Aorta (tissue), 5 donors: ENCODE measurements around the gene MIA3. TPM values are rescaled to one million over a fixed set of nuclear protein-coding genes. Genes with fewer than 3 reads are reported as not detected.

ENCODE experiments used
- ATAC-seq: fragments of 200-7000 bp; cut with Tn5 transposase; one replicate; pipeline ENCODE4 v1.9.1; 2022; ENCODE audit warnings: moderate library complexity; ENCODE audit not compliant: low FRiP score
- DNase-seq, 2 donors: peaks; one replicate each; pipeline ENCODE4 v3.0.0-alpha.2; 2020
- H3K27ac ChIP-seq, 2 donors: one replicate each; pipeline ENCODE4 v1.5.1; 2013; ENCODE audit warnings: low read length in 2 of 2, mild to moderate bottlenecking in 2 of 2, moderate library complexity in 2 of 2, control low read depth in 1 of 2, inconsistent platforms in 1 of 2, low read depth in 1 of 2
- H3K27me3 ChIP-seq, 2 donors: one replicate each; pipeline ENCODE4 v1.6.1; 2013; ENCODE audit warnings: control low read depth in 1 of 2, low read length in 1 of 2, mild to moderate bottlenecking in 1 of 2, moderate library complexity in 1 of 2; ENCODE audit not compliant: insufficient read depth in 2 of 2, control insufficient read depth in 1 of 2
- H3K36me3 ChIP-seq, 2 donors: one replicate each; pipeline ENCODE4 v1.6.1; 2013; ENCODE audit warnings: control low read depth in 1 of 2, low read length in 1 of 2, mild to moderate bottlenecking in 1 of 2; ENCODE audit not compliant: insufficient read depth in 2 of 2, control insufficient read depth in 1 of 2
- H3K4me1 ChIP-seq, 2 donors: one replicate each; pipeline ENCODE4 v1.6.1; 2013; ENCODE audit warnings: low read length in 2 of 2, control low read depth in 1 of 2, mild to moderate bottlenecking in 1 of 2, moderate library complexity in 1 of 2; ENCODE audit not compliant: insufficient read depth in 2 of 2, control insufficient read depth in 1 of 2
- H3K4me3 ChIP-seq, 2 donors: one replicate each; pipeline ENCODE4 v1.5.1; 2013; ENCODE audit warnings: low read length in 2 of 2, control low read depth in 1 of 2, mild to moderate bottlenecking in 1 of 2
- H3K9me3 ChIP-seq: one replicate; pipeline ENCODE4 v1.6.1; 2013; ENCODE audit warnings: mild to moderate bottlenecking, low read length; ENCODE audit not compliant: control insufficient read depth
- WGBS, 2 donors: extraction: QIAGEN DNeasy Blood & Tissue Kit; methylation state at CpG; one replicate each; pipeline ENCODE4 v1.1.7; 2013; 5-methylcytosine and 5-hydroxymethylcytosine counted together
- intact Hi-C, 2 donors: fragments of 100-400 bp; cut with DNase I; formaldehyde crosslinking; loops; one replicate each; pipeline versions ENCODE4 v1.14.2 to v1.15.0; 2022
- polyA plus RNA-seq, 2 donors: library from polyadenylated mRNA; stranded (reverse); fragments of 200-250 nt; gene quantifications; one replicate each; pipeline ENCODE4 v1.2.3, GENCODE V29; 2013
- total RNA-seq, 2 donors: library from RNA; stranded (reverse); fragmentation: NEBNext Ultra II Directional; extraction: Animal tissue kit (Norgen Biotek cat#: 25700); gene quantifications; one replicate each; pipeline ENCODE4 v1.2.1, GENCODE V29; 2021
- donor health status: healthy with polysubstance abuse.
- donor health status: Bipolar disorder and iron deficiency.
- donor health status: DM: no; HTN: no; CAD: no.
- donor health status: DM: no; HTN: no; CAD: no.
- donor health status: DM: yes; HTN: yes; CAD: no.

Gene MIA3
- total and polyA plus RNA-seq, 4 donors = 15.7 to 67.4 (median 49.5) TPM

DNA sequence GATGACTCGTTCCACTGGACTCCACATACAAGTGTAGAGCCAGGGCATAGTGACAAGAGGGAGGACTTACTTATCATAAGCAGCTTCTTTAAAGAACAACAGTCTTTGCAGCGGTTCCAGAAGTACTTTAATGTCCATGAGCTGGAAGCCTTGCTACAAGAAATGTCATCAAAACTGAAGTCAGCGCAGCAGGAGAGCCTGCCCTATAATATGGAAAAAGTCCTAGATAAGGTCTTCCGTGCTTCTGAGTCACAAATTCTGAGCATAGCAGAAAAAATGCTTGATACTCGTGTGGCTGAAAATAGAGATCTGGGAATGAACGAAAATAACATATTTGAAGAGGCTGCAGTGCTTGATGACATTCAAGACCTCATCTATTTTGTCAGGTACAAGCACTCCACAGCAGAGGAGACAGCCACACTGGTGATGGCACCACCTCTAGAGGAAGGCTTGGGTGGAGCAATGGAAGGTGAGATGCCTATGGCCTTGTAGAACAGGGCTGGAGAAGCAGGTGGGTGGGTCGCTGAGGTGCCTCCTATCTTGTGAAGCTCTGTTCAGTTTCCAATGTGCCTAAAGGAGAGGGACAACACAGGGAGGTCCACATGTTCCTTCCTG lies 12.1 kb downstream of the MIA3 start:
- Histone ChIP-seq H3K27ac (peak overlapping the region in 1 of 2 donors; percentile 56), H3K36me3 (peaks cover 5% of the 10 kb centered on the region in 2 donors), H3K9me3 (no peaks in the 10 kb centered on the region), H3K4me1 (peaks cover 0 to 2% of the 10 kb centered on the region in 2 donors), H3K4me3 (no peak overlapping the region), H3K27me3 (no peaks in the 10 kb centered on the region)
- 36 to 55% methylated on average over 7 of the region's 7 CpGs for WGBS, 2 donors
- intact Hi-C loops = loop anchor here in 1 of 2 donors (10.0 kb wide), 1 partner anchor 45 kb away; the partner anchor contains the start of gene TAF1A
- ATAC-seq (no peak), DNase-seq (no peak)

DNA sequence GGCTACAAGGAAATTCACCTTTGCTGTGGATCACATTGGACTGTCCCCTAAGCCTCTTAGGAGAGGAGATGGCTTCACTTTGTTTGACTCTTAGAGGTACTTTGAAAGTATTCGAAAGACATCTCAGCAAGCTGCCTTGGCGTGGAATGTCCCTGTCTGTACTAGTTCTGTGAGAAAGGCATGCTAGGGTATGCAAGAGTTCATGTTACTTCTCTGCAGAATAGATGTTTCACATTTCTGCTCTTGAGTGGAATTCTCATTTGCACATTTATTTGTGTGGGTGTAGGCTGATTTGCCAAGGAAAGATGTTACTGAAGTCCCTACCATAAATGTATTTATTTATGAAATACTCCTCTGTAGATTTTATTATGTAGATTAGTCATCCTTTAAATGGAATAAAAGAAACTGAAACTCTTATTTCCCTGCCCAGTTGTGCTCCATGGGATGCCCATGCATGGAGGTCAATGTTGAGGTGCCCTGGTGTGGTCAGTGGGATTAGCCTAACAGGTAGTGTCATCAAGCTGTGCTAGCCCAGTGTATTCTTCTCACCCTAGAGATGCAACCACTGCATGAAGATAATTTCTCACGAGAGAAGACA lies 13.8 kb downstream of the MIA3 start:
- ATAC-seq = no peak
- H3K27ac ChIP-seq = no peak overlapping the region
- intact Hi-C loops = loop anchor here in 1 of 2 donors (10.0 kb wide), 1 partner anchor 47 kb away; the partner anchor contains the start of gene TAF1A
- H3K4me3 ChIP-seq = no peak overlapping the region
- DNase-seq = no peak
- no peaks in the 10 kb centered on the region for H3K9me3 ChIP-seq
- peaks cover 0 to 2% of the 10 kb centered on the region in 2 donors for H3K4me1 ChIP-seq
- H3K36me3 ChIP-seq = peaks cover 3 to 5% of the 10 kb centered on the region in 2 donors
- no peaks in the 10 kb centered on the region for H3K27me3 ChIP-seq
- WGBS, 2 donors = 85 to 92% methylated on average over 3 of the region's 3 CpGs

DNA sequence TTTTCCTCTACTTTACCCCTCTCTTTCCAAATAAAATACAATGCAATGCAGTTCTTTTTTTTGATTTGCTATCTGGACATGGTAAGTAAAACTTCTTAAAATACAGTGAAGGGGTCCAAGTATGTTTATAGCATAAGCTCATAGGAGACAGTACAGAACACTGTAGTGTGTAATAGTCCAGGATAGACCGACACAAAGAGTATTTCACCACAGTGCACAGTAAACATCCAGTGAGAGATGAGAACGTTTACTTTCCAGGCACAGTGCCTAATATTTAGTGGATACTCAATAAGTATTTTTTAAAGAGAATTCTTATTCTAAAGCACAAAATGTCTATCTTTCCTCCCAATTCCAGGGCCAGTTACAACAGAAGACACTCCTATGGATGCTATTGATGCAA lies 14.9 kb downstream of the MIA3 start:
- DNase-seq = no peak
- ATAC-seq = no peak
- H3K9me3 ChIP-seq = no peaks in the 10 kb centered on the region
- peaks cover 3 to 5% of the 10 kb centered on the region in 2 donors for H3K36me3 ChIP-seq
- no peaks in the 10 kb centered on the region for H3K4me1 ChIP-seq
- no peak overlapping the region for H3K4me3 ChIP-seq
- H3K27me3 ChIP-seq = no peaks in the 10 kb centered on the region
- intact Hi-C loops = loop anchor here in 1 of 2 donors (10.0 kb wide), 1 partner anchor 48 kb away; the partner anchor contains the start of gene TAF1A
- WGBS, 2 donors = 57 to 59% methylated on average over 2 of the region's 2 CpGs
- no peak overlapping the region for H3K27ac ChIP-seq

DNA sequence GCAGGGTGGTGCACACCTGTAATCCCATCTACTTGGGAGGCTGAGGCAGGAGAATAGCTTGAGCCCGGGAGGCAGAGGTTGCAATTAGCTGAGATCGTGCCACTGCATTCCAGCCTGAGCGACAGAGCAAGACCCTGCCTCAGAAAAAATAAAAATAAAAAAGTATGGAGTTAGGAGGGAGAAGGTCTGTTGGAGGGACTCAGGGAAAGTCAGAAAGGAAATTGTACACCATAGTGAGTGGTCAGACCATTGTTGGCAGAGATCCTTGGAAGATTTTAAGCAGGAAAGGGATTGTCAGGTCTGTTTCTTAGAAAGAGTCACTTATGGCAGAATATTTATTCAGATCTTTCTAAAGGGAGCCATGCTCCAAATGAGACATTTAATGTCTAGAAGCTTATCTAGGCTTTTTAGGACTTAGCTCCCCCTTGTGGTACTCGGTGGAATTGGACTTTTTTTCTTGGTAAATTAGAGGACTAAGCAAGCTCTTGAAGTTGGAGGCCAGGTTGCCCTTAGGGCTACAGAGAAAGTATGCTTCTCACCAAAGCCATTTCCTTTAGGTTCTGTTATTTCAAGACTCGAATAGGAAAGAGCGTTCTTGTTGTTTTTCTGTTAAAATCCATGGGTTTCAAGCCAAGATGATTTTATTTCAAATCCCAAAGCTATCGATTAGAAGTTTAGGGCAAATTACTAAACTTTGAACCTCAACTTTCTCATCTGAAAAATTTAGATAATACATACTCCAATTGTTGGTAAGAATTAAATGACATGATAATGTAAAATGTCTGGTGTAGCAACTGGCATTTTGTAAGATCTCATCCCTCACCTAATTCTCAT lies 16.5 kb downstream of the MIA3 start:
- peak; percentile 74 for ATAC-seq
- Histone ChIP-seq H3K27me3 (no peaks in the 10 kb centered on the region), H3K4me3 (no peak overlapping the region), H3K27ac (no peak overlapping the region), H3K9me3 (no peaks in the 10 kb centered on the region), H3K4me1 (no peaks in the 10 kb centered on the region), H3K36me3 (peaks cover 0 to 8% of the 10 kb centered on the region in 2 donors)
- WGBS, 2 donors = 35 to 40% methylated on average over 7 of the region's 7 CpGs
- intact Hi-C loops = loop anchor here (1.0 to 10.0 kb wide), 3 partner anchors 50 to 170 kb away; partner anchors contain the start of gene TAF1A (in 1 of the 2)
- no peak for DNase-seq

DNA sequence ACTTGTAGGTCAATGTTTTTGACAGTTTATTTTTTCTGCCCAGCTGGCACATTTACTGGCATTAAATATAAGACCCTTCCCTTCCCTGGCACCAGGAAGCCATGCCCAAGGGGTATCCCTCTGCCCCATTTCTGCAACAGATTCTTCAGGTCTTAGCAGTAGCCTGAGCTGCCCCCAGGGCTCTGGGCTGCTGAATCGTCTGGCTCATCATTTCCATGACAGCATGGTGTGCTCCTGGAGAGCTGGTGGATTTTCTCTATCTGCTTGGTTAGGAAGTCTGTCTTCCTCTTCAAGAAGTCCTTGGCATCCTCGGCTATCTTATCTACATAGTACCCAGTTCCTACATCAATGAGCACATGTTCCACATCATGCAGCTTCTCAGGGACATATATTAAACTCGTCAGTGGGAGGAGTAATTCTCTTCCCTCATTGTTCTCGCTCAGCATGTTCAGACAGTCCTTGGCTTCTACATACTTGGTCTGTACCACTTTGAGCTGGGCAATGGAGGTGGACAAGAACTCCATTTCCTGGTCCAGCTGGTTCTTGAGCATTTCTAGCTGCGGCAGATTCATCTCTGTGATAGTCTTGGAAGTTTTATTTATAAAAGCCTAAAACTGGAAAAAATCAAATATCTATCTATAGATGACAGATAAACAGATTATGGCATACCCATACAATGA lies 23.5 kb downstream of the MIA3 start:
- Histone ChIP-seq H3K36me3 (peaks cover 0 to 2% of the 10 kb centered on the region in 2 donors), H3K27me3 (no peaks in the 10 kb centered on the region), H3K4me3 (no peak overlapping the region), H3K27ac (no peak overlapping the region), H3K4me1 (no peaks in the 10 kb centered on the region), H3K9me3 (no peaks in the 10 kb centered on the region)
- ATAC-seq (no peak), DNase-seq (no peak)
- 78 to 79% methylated on average over 5 of the region's 5 CpGs for WGBS, 2 donors
- intact Hi-C loops = loop anchor here (10.0 kb wide), 1 partner anchor 73 kb away; the partner anchor contains the start of genes AIDA (in 2 of the 2) and BROX (in 2 of the 2)

DNA sequence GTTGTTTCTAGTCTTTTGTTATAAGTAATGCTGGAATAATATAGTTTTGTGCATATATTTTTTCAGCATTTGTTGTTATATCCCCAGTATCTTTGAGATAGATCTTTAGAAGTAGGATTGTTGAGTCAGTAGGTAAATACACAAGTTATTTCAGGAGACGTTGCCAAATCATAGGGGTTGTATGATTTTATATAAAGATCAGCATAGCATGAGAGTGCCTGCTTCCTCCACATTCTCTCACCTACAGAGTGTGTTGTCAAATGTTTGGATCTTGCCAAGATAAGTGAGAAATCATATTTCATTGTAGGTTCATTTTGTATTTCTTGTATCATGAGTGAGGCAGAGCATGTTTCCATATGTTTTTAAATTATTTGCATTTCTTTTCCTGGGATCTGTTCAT lies 24.6 kb downstream of the MIA3 start:
- Histone ChIP-seq H3K27me3 (no peaks in the 10 kb centered on the region), H3K4me1 (no peaks in the 10 kb centered on the region), H3K4me3 (no peak overlapping the region), H3K36me3 (peaks cover 0 to 2% of the 10 kb centered on the region in 2 donors), H3K27ac (no peak overlapping the region), H3K9me3 (no peaks in the 10 kb centered on the region)
- WGBS, 2 donors = 65 to 70% methylated on average over 1 of the region's 1 CpG
- no peak for ATAC-seq
- no peak for DNase-seq
- intact Hi-C loops = loop anchor here (10.0 kb wide), 1 partner anchor 72 kb away; the partner anchor contains the start of genes AIDA (in 2 of the 2) and BROX (in 2 of the 2)

DNA sequence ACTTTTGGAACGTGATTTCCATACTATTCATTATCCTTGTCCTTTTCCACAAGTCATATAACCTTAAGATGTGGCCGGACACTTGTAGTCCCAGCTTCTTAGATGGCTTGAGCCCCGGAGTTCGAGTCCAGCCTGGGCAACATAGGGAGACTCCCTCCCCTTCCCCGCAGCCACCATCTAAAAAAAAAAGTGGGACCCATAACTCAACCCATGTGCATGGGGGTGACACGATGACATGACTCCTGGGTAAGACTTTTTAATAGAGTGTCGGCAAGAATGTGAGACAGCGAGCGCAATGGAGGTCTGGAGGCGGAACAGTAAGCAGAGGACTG lies 25.7 kb downstream of the MIA3 start:
- intact Hi-C loops = loop anchor here (10.0 kb wide), 1 partner anchor 71 kb away; the partner anchor contains the start of genes AIDA (in 2 of the 2) and BROX (in 2 of the 2)
- no peaks in the 10 kb centered on the region for H3K27me3 ChIP-seq
- H3K4me1 ChIP-seq = no peaks in the 10 kb centered on the region
- peak overlapping the region; percentile 74 to 85 for H3K4me3 ChIP-seq
- no peaks in the 10 kb centered on the region for H3K36me3 ChIP-seq
- DNase-seq (no peak), ATAC-seq (peak; percentile 58)
- WGBS, 2 donors = 3 to 4% methylated on average over 10 of the region's 10 CpGs
- peak overlapping the region; percentile 67 to 93 for H3K27ac ChIP-seq
- H3K9me3 ChIP-seq = no peaks in the 10 kb centered on the region
